GM23338 (cell line): Measurements from ENCODE around the gene SCFD2. TPM values are rescaled to one million over a fixed set of nuclear protein-coding genes. Genes with fewer than 3 reads are reported as not detected.

Experiments used
- ATAC-seq: fragments of 200-7000 bp; cut with Tn5 transposase; 3 replicates; pipeline ENCODE4 v1.9.1; 2020
- DNase-seq: peaks from one replicate; pipeline ENCODE4 v3.0.0-alpha.2; 2015; ENCODE audit warnings: low spot score
- H2AFZ ChIP-seq: fragments of 200-600 bp; sonication (generic); 2 replicates; pipeline ENCODE4 v1.8.0; 2016; ENCODE audit warnings: antibody characterized with exemption, mild to moderate bottlenecking, moderate library complexity
- H3F3A ChIP-seq: fragments of 200-600 bp; sonication (generic); replicated peaks from 2 replicates; pipeline ENCODE4 v1.8.0; 2017; ENCODE audit warnings: antibody characterized with exemption, mixed run types, low read depth
- H3K27ac ChIP-seq: fragments of 200-600 bp; sonication (generic); 2 replicates; pipeline ENCODE4 v1.6.1; 2016; ENCODE audit warnings: low read depth
- H3K27me3 ChIP-seq: fragments of 200-600 bp; sonication (generic); 2 replicates; pipeline ENCODE4 v1.8.0; 2016; ENCODE audit warnings: mild to moderate bottlenecking, mixed run types, moderate library complexity; ENCODE audit not compliant: insufficient read depth
- H3K36me3 ChIP-seq: fragments of 200-600 bp; sonication (generic); 2 replicates; pipeline ENCODE4 v1.8.0; 2016; ENCODE audit warnings: mild to moderate bottlenecking; ENCODE audit not compliant: insufficient read depth
- H3K4me1 ChIP-seq: fragments of 200-600 bp; sonication (generic); 2 replicates; pipeline ENCODE4 v1.8.0; 2016; ENCODE audit warnings: mild to moderate bottlenecking, moderate library complexity; ENCODE audit not compliant: insufficient read depth
- H3K4me2 ChIP-seq: fragments of 200-600 bp; sonication (generic); 2 replicates; pipeline ENCODE4 v1.7.1; 2017; ENCODE audit warnings: mixed run types
- H3K4me3 ChIP-seq: fragments of 200-600 bp; sonication (generic); 2 replicates; pipeline ENCODE4 v1.6.1; 2016; ENCODE audit warnings: mixed run types
- H3K79me2 ChIP-seq: fragments of 200-600 bp; sonication (generic); replicated peaks from 2 replicates; pipeline ENCODE4 v1.8.0; 2017; ENCODE audit warnings: mild to moderate bottlenecking; ENCODE audit not compliant: insufficient read depth
- H3K9me2 ChIP-seq: fragments of 200-600 bp; sonication (generic); 2 replicates; pipeline ENCODE4 v1.8.0; 2017; ENCODE audit not compliant: insufficient read depth
- H4K20me1 ChIP-seq: fragments of 200-600 bp; sonication (generic); replicated peaks from 2 replicates; pipeline ENCODE4 v1.8.0; 2017; ENCODE audit warnings: mild to moderate bottlenecking; ENCODE audit not compliant: insufficient read depth
- H3K27ac Mint-ChIP-seq: 2 replicates; pipeline ENCODE4 v1.8.0; 2020; ENCODE audit warnings: inconsistent platforms, mild to moderate bottlenecking, moderate library complexity, mixed read lengths
- H3K27me3 Mint-ChIP-seq: 3 replicates; pipeline ENCODE4 v1.8.0; 2022; ENCODE audit warnings: low read depth, mild to moderate bottlenecking, moderate library complexity, mixed read lengths, inconsistent platforms; ENCODE audit not compliant: insufficient read depth, poor library complexity
- H3K36me3 Mint-ChIP-seq: 3 replicates; pipeline ENCODE4 v1.8.0; 2021; ENCODE audit warnings: low read depth, mild to moderate bottlenecking, inconsistent platforms, moderate library complexity, mixed read lengths
- H3K4me1 Mint-ChIP-seq: 3 replicates; pipeline ENCODE4 v1.8.0; 2020; ENCODE audit warnings: mild to moderate bottlenecking, inconsistent platforms, mixed read lengths
- H3K4me3 Mint-ChIP-seq: 3 replicates; pipeline ENCODE4 v1.8.0; 2021; ENCODE audit warnings: moderate library complexity, mild to moderate bottlenecking, inconsistent platforms, mixed read lengths
- H3K9me3 Mint-ChIP-seq: 3 replicates; pipeline ENCODE4 v1.8.0; 2020; ENCODE audit warnings: moderate library complexity, mild to moderate bottlenecking, inconsistent platforms, mixed read lengths
- CREB1 ChIP-seq: fragments of 250-450 bp; sonication (Bioruptor Pico); IDR thresholded peaks from 2 replicates; pipeline ENCODE4 v1.5.0; 2020; ENCODE audit warnings: low read depth, mild to moderate bottlenecking, moderate library complexity
- EZH2 ChIP-seq: fragments of 200-600 bp; sonication (generic); IDR thresholded peaks from one replicate; pipeline ENCODE4 v1.8.0; 2017; ENCODE audit warnings: antibody characterized with exemption, mild to moderate bottlenecking, low read depth; ENCODE audit not compliant: unreplicated experiment
- EZH2phosphoT487 ChIP-seq: fragments of 200-600 bp; sonication (generic); IDR thresholded peaks from one replicate; pipeline ENCODE4 v1.8.1; 2018; ENCODE audit warnings: antibody characterized with exemption; ENCODE audit not compliant: unreplicated experiment
- JUNB ChIP-seq: IDR thresholded peaks from one replicate; pipeline ENCODE4 v1.6.1; 2016; ENCODE audit warnings: antibody characterized with exemption; ENCODE audit not compliant: unreplicated experiment
- NANOG ChIP-seq: IDR thresholded peaks from 2 replicates; pipeline ENCODE4 v1.6.1; 2016; ENCODE audit warnings: antibody characterized with exemption, borderline replicate concordance
- POLR2AphosphoS5 ChIP-seq: IDR thresholded peaks from 2 replicates; pipeline ENCODE4 v1.6.1; 2016; ENCODE audit warnings: antibody characterized with exemption, low read depth
- STAT1 ChIP-seq: IDR thresholded peaks from one replicate; pipeline ENCODE4 v1.6.1; 2016; ENCODE audit warnings: antibody characterized with exemption; ENCODE audit not compliant: unreplicated experiment
- ZNF331 ChIP-seq: fragments of 250-450 bp; sonication (Bioruptor Pico); IDR thresholded peaks from 2 replicates; pipeline ENCODE4 v1.5.0; 2020; ENCODE audit warnings: low read depth, mild to moderate bottlenecking, moderate library complexity
- polyA plus RNA-seq: library from polyadenylated mRNA; unstranded; fragments of >200 nt; fragmentation: Nextera tagmentation; extraction: Ambion mirVana; gene quantifications from 2 replicates; pipeline ENCODE4 v1.2.1, GENCODE V29; 2016
- total RNA-seq: library from RNA; depleted of rRNA; stranded (reverse); fragments of >200 nt; shearing (Covaris generic); gene quantifications from 2 replicates; pipeline ENCODE4 v1.2.3, GENCODE V29; 2014
- TF ChIP-seq, protein P1 (sequence below): IDR thresholded peaks from 2 replicates; pipeline ENCODE4 v1.6.1; 2016; ENCODE audit warnings: antibody characterized with exemption
- TF ChIP-seq, protein P2 (sequence below): fragments of 250-450 bp; sonication (Bioruptor Pico); IDR thresholded peaks from 2 replicates; pipeline ENCODE4 v1.5.0; 2020; ENCODE audit warnings: mild to moderate bottlenecking, moderate library complexity
- TF ChIP-seq, protein P3 (sequence below), 2 experiments: fragments of 200-600 bp in 1 of 2; sonication (generic) in 1 of 2; conservative IDR thresholded peaks; 2 replicates each; pipeline versions ENCODE4 v1.5.1 to v1.6.1; 2016 to 2017; ENCODE audit warnings: antibody characterized with exemption in 2 of 2, low read depth in 2 of 2, mild to moderate bottlenecking in 2 of 2, moderate library complexity in 1 of 2
- TF ChIP-seq, protein P4 (sequence below): IDR thresholded peaks from one replicate; pipeline ENCODE4 v1.6.1; 2018; ENCODE audit warnings: antibody characterized with exemption; ENCODE audit not compliant: unreplicated experiment

The SCFD2 gene
- total and polyA plus RNA-seq, 2 experiments from 2014 or later: 5.7 to 17.5 TPM

DNA sequence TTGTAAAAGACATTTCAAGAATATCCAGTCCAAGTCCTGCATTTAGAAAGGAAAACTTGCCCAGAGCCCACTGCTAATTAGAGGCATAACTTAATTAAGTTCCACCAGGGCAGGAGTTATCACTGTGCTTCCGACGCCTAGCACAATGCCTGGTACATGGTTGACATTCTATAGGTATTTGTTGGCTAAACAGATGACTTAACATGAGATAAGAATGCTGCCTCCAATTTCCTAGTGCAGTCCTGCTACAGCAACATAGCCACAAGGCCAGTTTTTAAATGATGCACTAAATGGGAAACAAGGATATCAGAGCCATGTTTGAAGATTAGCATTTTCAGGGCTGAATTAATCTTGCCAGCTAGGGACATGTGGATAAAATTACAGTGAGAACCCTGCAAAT is 339.6 kb downstream of the SCFD2 start:
- Histone ChIP-seq H2AFZ (no peak overlapping the region), H3K27me3 (no peaks in the 10 kb centered on the region), H3K27ac (no peak overlapping the region), H3K4me3 (no peak overlapping the region), H3K9me2 (no peaks in the 10 kb centered on the region), H3K79me2 (no peaks in the 10 kb centered on the region), H4K20me1 (no peaks in the 10 kb centered on the region), H3K36me3 (no peaks in the 10 kb centered on the region), H3F3A (no peaks in the 10 kb centered on the region), H3K4me2 (no peak overlapping the region), H3K4me1 (no peaks in the 10 kb centered on the region)
- DNase-seq (no peak), ATAC-seq (no peak)
- Mint-ChIP-seq H3K4me1 (peaks cover 10% of the 10 kb centered on the region), H3K9me3 (no peaks in the 10 kb centered on the region), H3K27ac (peak overlapping the region; percentile 38; the same call in 1 of the 2 replicates), H3K4me3 (no peak overlapping the region), H3K27me3 (no peaks in the 10 kb centered on the region), H3K36me3 (no peaks in the 10 kb centered on the region)
- no peak for TF ChIP-seq JUNB
- TF ChIP-seq NANOG: no peak
- TF ChIP-seq, protein P1, sequence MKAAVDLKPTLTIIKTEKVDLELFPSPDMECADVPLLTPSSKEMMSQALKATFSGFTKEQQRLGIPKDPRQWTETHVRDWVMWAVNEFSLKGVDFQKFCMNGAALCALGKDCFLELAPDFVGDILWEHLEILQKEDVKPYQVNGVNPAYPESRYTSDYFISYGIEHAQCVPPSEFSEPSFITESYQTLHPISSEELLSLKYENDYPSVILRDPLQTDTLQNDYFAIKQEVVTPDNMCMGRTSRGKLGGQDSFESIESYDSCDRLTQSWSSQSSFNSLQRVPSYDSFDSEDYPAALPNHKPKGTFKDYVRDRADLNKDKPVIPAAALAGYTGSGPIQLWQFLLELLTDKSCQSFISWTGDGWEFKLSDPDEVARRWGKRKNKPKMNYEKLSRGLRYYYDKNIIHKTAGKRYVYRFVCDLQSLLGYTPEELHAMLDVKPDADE: no peak
- TF ChIP-seq POLR2AphosphoS5: no peak
- TF ChIP-seq CREB1 (CRISPR knock-in tag): no peak
- TF ChIP-seq, protein P2, sequence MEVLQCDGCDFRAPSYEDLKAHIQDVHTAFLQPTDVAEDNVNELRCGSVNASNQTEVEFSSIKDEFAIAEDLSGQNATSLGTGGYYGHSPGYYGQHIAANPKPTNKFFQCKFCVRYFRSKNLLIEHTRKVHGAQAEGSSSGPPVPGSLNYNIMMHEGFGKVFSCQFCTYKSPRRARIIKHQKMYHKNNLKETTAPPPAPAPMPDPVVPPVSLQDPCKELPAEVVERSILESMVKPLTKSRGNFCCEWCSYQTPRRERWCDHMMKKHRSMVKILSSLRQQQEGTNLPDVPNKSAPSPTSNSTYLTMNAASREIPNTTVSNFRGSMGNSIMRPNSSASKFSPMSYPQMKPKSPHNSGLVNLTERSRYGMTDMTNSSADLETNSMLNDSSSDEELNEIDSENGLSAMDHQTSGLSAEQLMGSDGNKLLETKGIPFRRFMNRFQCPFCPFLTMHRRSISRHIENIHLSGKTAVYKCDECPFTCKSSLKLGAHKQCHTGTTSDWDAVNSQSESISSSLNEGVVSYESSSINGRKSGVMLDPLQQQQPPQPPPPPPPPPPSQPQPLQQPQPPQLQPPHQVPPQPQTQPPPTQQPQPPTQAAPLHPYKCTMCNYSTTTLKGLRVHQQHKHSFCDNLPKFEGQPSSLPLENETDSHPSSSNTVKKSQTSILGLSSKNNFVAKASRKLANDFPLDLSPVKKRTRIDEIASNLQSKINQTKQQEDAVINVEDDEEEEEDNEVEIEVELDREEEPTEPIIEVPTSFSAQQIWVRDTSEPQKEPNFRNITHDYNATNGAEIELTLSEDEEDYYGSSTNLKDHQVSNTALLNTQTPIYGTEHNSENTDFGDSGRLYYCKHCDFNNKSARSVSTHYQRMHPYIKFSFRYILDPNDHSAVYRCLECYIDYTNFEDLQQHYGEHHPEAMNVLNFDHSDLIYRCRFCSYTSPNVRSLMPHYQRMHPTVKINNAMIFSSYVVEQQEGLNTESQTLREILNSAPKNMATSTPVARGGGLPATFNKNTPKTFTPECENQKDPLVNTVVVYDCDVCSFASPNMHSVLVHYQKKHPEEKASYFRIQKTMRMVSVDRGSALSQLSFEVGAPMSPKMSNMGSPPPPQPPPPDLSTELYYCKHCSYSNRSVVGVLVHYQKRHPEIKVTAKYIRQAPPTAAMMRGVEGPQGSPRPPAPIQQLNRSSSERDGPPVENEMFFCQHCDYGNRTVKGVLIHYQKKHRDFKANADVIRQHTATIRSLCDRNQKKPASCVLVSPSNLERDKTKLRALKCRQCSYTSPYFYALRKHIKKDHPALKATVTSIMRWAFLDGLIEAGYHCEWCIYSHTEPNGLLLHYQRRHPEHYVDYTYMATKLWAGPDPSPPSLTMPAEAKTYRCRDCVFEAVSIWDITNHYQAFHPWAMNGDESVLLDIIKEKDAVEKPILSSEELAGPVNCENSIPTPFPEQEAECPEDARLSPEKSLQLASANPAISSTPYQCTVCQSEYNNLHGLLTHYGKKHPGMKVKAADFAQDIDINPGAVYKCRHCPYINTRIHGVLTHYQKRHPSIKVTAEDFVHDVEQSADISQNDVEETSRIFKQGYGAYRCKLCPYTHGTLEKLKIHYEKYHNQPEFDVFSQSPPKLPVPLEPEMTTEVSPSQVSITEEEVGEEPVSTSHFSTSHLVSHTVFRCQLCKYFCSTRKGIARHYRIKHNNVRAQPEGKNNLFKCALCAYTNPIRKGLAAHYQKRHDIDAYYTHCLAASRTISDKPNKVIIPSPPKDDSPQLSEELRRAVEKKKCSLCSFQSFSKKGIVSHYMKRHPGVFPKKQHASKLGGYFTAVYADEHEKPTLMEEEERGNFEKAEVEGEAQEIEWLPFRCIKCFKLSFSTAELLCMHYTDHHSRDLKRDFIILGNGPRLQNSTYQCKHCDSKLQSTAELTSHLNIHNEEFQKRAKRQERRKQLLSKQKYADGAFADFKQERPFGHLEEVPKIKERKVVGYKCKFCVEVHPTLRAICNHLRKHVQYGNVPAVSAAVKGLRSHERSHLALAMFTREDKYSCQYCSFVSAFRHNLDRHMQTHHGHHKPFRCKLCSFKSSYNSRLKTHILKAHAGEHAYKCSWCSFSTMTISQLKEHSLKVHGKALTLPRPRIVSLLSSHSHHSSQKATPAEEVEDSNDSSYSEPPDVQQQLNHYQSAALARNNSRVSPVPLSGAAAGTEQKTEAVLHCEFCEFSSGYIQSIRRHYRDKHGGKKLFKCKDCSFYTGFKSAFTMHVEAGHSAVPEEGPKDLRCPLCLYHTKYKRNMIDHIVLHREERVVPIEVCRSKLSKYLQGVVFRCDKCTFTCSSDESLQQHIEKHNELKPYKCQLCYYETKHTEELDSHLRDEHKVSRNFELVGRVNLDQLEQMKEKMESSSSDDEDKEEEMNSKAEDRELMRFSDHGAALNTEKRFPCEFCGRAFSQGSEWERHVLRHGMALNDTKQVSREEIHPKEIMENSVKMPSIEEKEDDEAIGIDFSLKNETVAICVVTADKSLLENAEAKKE (CRISPR knock-in tag): no peak
- no peak for TF ChIP-seq EZH2
- no peak for TF ChIP-seq STAT1
- TF ChIP-seq EZH2phosphoT487: no peak
- no peak for TF ChIP-seq ZNF331 (CRISPR knock-in tag)
- TF ChIP-seq, protein P3, sequence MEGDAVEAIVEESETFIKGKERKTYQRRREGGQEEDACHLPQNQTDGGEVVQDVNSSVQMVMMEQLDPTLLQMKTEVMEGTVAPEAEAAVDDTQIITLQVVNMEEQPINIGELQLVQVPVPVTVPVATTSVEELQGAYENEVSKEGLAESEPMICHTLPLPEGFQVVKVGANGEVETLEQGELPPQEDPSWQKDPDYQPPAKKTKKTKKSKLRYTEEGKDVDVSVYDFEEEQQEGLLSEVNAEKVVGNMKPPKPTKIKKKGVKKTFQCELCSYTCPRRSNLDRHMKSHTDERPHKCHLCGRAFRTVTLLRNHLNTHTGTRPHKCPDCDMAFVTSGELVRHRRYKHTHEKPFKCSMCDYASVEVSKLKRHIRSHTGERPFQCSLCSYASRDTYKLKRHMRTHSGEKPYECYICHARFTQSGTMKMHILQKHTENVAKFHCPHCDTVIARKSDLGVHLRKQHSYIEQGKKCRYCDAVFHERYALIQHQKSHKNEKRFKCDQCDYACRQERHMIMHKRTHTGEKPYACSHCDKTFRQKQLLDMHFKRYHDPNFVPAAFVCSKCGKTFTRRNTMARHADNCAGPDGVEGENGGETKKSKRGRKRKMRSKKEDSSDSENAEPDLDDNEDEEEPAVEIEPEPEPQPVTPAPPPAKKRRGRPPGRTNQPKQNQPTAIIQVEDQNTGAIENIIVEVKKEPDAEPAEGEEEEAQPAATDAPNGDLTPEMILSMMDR (conservative IDR thresholded peaks at IDR 0.05; ENCODE audit: low read depth in 2 of 2): no peak
- TF ChIP-seq, protein P4, sequence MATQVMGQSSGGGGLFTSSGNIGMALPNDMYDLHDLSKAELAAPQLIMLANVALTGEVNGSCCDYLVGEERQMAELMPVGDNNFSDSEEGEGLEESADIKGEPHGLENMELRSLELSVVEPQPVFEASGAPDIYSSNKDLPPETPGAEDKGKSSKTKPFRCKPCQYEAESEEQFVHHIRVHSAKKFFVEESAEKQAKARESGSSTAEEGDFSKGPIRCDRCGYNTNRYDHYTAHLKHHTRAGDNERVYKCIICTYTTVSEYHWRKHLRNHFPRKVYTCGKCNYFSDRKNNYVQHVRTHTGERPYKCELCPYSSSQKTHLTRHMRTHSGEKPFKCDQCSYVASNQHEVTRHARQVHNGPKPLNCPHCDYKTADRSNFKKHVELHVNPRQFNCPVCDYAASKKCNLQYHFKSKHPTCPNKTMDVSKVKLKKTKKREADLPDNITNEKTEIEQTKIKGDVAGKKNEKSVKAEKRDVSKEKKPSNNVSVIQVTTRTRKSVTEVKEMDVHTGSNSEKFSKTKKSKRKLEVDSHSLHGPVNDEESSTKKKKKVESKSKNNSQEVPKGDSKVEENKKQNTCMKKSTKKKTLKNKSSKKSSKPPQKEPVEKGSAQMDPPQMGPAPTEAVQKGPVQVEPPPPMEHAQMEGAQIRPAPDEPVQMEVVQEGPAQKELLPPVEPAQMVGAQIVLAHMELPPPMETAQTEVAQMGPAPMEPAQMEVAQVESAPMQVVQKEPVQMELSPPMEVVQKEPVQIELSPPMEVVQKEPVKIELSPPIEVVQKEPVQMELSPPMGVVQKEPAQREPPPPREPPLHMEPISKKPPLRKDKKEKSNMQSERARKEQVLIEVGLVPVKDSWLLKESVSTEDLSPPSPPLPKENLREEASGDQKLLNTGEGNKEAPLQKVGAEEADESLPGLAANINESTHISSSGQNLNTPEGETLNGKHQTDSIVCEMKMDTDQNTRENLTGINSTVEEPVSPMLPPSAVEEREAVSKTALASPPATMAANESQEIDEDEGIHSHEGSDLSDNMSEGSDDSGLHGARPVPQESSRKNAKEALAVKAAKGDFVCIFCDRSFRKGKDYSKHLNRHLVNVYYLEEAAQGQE: no peak
